C4-2B (cell line): ENCODE results near the gene TMEM101.

ENCODE experiments used
- ZFX ChIP-seq: fragments of 450-650 bp; IDR thresholded peaks from 2 replicates; pipeline ENCODE4 v1.6.1; 2017
- TF ChIP-seq, protein P1 (sequence below): fragments of 450-650 bp; conservative IDR thresholded peaks from 2 replicates; pipeline ENCODE4 v1.5.1; 2017; ENCODE audit warnings: mild to moderate bottlenecking

DNA sequence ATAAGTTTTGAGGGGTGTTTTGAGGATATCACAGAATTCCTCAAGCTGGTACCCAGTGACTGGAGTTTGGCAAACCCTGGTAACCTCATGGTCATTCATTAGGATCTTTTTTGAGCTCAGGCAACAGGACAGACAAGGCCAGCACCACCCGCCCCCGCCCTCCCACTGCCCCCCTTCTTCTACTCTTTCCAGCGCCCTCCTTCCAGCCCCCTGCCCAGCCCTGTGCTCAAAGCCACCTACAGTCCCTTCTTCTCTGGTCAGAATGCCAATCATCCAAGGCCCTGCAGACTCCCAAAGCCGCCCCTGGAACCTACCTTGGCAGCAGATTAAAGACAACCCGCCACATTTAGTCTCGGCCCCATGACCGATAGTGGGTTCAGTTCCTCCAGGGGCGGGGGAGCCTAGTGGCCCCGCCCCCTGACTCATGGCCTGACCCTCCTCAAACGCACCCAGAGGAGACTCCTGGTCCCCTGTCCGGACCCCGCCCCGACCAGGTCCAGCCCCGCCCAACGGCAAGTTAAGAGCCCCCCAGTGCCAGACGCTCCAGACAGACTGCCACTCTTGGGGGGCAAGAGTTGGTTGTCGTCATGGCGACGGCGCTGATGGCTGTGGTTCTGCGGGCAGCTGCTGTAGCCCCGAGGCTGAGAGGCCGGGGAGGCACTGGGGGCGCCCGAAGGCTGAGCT lies 10.5 kb downstream of the TMEM101 start, which contains the start of gene NAGS:
- TF ChIP-seq, protein P1, sequence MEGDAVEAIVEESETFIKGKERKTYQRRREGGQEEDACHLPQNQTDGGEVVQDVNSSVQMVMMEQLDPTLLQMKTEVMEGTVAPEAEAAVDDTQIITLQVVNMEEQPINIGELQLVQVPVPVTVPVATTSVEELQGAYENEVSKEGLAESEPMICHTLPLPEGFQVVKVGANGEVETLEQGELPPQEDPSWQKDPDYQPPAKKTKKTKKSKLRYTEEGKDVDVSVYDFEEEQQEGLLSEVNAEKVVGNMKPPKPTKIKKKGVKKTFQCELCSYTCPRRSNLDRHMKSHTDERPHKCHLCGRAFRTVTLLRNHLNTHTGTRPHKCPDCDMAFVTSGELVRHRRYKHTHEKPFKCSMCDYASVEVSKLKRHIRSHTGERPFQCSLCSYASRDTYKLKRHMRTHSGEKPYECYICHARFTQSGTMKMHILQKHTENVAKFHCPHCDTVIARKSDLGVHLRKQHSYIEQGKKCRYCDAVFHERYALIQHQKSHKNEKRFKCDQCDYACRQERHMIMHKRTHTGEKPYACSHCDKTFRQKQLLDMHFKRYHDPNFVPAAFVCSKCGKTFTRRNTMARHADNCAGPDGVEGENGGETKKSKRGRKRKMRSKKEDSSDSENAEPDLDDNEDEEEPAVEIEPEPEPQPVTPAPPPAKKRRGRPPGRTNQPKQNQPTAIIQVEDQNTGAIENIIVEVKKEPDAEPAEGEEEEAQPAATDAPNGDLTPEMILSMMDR = no peak
- TF ChIP-seq ZFX = no peak
